GM23248 (cell line): ENCODE measurements around the gene EFCAB8. TPM values are rescaled to one million over a fixed set of nuclear protein-coding genes. Genes with fewer than 3 reads are reported as not detected.
"Not testable (repeated sequence)": the region's sequence is repeated elsewhere in the genome, so short reads cannot be mapped to it uniquely, and the experiment has no call there.

Source experiments
- DNase-seq: peaks from one replicate; pipeline ENCODE4 v3.0.0-alpha.2; 2015
- H2AFZ ChIP-seq: fragments of 200-600 bp; sonication (generic); 2 replicates; pipeline ENCODE4 v1.6.1; 2016; ENCODE audit warnings: antibody characterized with exemption
- H3F3A ChIP-seq: fragments of 200-600 bp; sonication (generic); 2 replicates; pipeline ENCODE4 v1.6.1; 2016; ENCODE audit warnings: mild to moderate bottlenecking, antibody characterized with exemption, mixed run types; ENCODE audit not compliant: insufficient read depth
- H3K27ac ChIP-seq: fragments of 200-600 bp; sonication (generic); 2 replicates; pipeline ENCODE4 v1.5.1; 2016; ENCODE audit warnings: mild to moderate bottlenecking
- H3K27me3 ChIP-seq: fragments of 200-600 bp; sonication (generic); replicated peaks from 2 replicates; pipeline ENCODE4 v1.6.1; 2016; ENCODE audit warnings: mild to moderate bottlenecking; ENCODE audit not compliant: insufficient read depth
- H3K36me3 ChIP-seq: fragments of 200-600 bp; sonication (generic); 2 replicates; pipeline ENCODE4 v1.6.1; 2016; ENCODE audit warnings: low read depth, mild to moderate bottlenecking
- H3K4me1 ChIP-seq: fragments of 200-600 bp; sonication (generic); 2 replicates; pipeline ENCODE4 v1.6.1; 2016; ENCODE audit warnings: mild to moderate bottlenecking; ENCODE audit not compliant: insufficient read depth
- H3K4me2 ChIP-seq: fragments of 200-600 bp; sonication (generic); one replicate; pipeline ENCODE4 v1.6.1; 2016; ENCODE audit warnings: mild to moderate bottlenecking; ENCODE audit not compliant: unreplicated experiment
- H3K4me3 ChIP-seq: fragments of 200-600 bp; sonication (generic); 2 replicates; pipeline ENCODE4 v1.5.1; 2016; ENCODE audit warnings: mild to moderate bottlenecking
- H3K79me2 ChIP-seq: fragments of 200-600 bp; sonication (generic); 2 replicates; pipeline ENCODE4 v1.6.1; 2016; ENCODE audit warnings: mild to moderate bottlenecking; ENCODE audit not compliant: insufficient read depth
- H3K9ac ChIP-seq: fragments of 200-600 bp; sonication (generic); 2 replicates; pipeline ENCODE4 v1.6.1; 2016; ENCODE audit warnings: mild to moderate bottlenecking
- H3K9me2 ChIP-seq: fragments of 200-600 bp; sonication (generic); 2 replicates; pipeline ENCODE4 v1.6.1; 2016; ENCODE audit warnings: mixed run types, mild to moderate bottlenecking, moderate library complexity; ENCODE audit not compliant: insufficient read depth
- H3K9me3 ChIP-seq: fragments of 200-600 bp; sonication (generic); one replicate; pipeline ENCODE4 v1.6.1; 2017; ENCODE audit warnings: low read depth
- H4K20me1 ChIP-seq: fragments of 200-600 bp; sonication (generic); 2 replicates; pipeline ENCODE4 v1.6.0; 2016; ENCODE audit not compliant: insufficient read depth
- EZH2 ChIP-seq: fragments of 200-600 bp; sonication (generic); IDR thresholded peaks from 2 replicates; pipeline ENCODE4 v1.6.1; 2018; ENCODE audit warnings: antibody characterized with exemption, mild to moderate bottlenecking; ENCODE audit not compliant: insufficient read depth, poor library complexity, severe bottlenecking
- EZH2phosphoT487 ChIP-seq: fragments of 200-600 bp; sonication (generic); IDR thresholded peaks from 2 replicates; pipeline ENCODE4 v1.6.1; 2018; ENCODE audit warnings: antibody characterized with exemption, moderate library complexity, mild to moderate bottlenecking, low read depth; ENCODE audit not compliant: insufficient read depth
- WGBS, 2 experiments: methylation state at CpG; one replicate each; pipeline ENCODE4 v1.1.6; 2015 to 2017; ENCODE audit warnings: low lambda C conversion rate in 2 of 2, low coverage in 1 of 2; ENCODE audit errors: missing lambda C conversion rate in 2 of 2; 5-methylcytosine and 5-hydroxymethylcytosine counted together
- in situ Hi-C: fragments of 300-500 bp; cut with MboI; formaldehyde crosslinking; loops from 2 replicates; pipeline ENCODE4 v1.15.0; 2020
- polyA plus RNA-seq: library from polyadenylated mRNA; unstranded; fragments of >200 nt; fragmentation: Nextera tagmentation; extraction: Ambion mirVana; gene quantifications from 2 replicates; pipeline ENCODE4 v1.2.1, GENCODE V29; 2016
- total RNA-seq: library from RNA; depleted of rRNA; stranded (reverse); fragments of >200 nt; shearing (Covaris generic); gene quantifications from 2 replicates; pipeline ENCODE4 v1.2.3, GENCODE V29; 2014

The EFCAB8 gene
- total and polyA plus RNA-seq, 2 experiments from 2014 or later, result not detected

GRCh38 chr20:32970973-32971300 is 112.2 kb downstream of the EFCAB8 start:
- Histone ChIP-seq H2AFZ (no peak overlapping the region), H3K4me1 (no peaks in the 10 kb centered on the region), H3K79me2 (no peaks in the 10 kb centered on the region), H3K9me2 (no peaks in the 10 kb centered on the region), H3K4me2 (no peak overlapping the region), H3K9ac (no peak overlapping the region), H3K9me3 (no peaks in the 10 kb centered on the region), H4K20me1 (no peaks in the 10 kb centered on the region), H3K27ac (no peak overlapping the region), H3F3A (no peaks in the 10 kb centered on the region), H3K27me3 (peaks cover 11% of the 10 kb centered on the region), H3K36me3 (no peaks in the 10 kb centered on the region), H3K4me3 (no peak overlapping the region)
- TF ChIP-seq EZH2phosphoT487 (no peak), EZH2 (no peak)
- WGBS, 2 experiments, result 59 to 79% methylated on average over 2 of the region's 2 CpGs
- no peak for DNase-seq
- in situ Hi-C loops, result no loop called here

GRCh38 chr20:32971703-32972161 is 113.0 kb downstream of the EFCAB8 start:
- in situ Hi-C loops, result no loop called here
- H3K9ac ChIP-seq, result no peak overlapping the region
- H3K9me3 ChIP-seq, result no peaks in the 10 kb centered on the region
- H3K79me2 ChIP-seq, result no peaks in the 10 kb centered on the region
- H3K27ac ChIP-seq, result no peak overlapping the region
- H3K36me3 ChIP-seq, result no peaks in the 10 kb centered on the region
- H3K9me2 ChIP-seq, result no peaks in the 10 kb centered on the region
- no peaks in the 10 kb centered on the region for H3K4me1 ChIP-seq
- no peak for DNase-seq
- H2AFZ ChIP-seq, result no peak overlapping the region
- no peak for TF ChIP-seq EZH2phosphoT487
- TF ChIP-seq EZH2, result no peak
- H3K4me2 ChIP-seq, result no peak overlapping the region
- H3K4me3 ChIP-seq, result no peak overlapping the region
- H4K20me1 ChIP-seq, result no peaks in the 10 kb centered on the region
- WGBS, 2 experiments, result 47 to 53% methylated on average over 6 of the region's 6 CpGs
- no peaks in the 10 kb centered on the region for H3F3A ChIP-seq
- H3K27me3 ChIP-seq, result peaks cover 8% of the 10 kb centered on the region

- Histone ChIP-seq H4K20me1 (no peaks in the 10 kb centered on the region), H3K9me2 (no peaks in the 10 kb centered on the region), H3K4me3 (no peak overlapping the region), H3K27ac (no peak overlapping the region), H3K4me2 (no peak overlapping the region), H3K27me3 (peaks cover 8% of the 10 kb centered on the region), H3F3A (no peaks in the 10 kb centered on the region), H3K9me3 (no peaks in the 10 kb centered on the region), H3K79me2 (no peaks in the 10 kb centered on the region), H3K4me1 (no peaks in the 10 kb centered on the region), H2AFZ (no peak overlapping the region), H3K36me3 (no peaks in the 10 kb centered on the region), H3K9ac (no peak overlapping the region)
- DNase-seq, result no peak
- TF ChIP-seq EZH2, result no peak
- no peak for TF ChIP-seq EZH2phosphoT487
- 49 to 58% methylated on average over 13 of the region's 13 CpGs for WGBS, 2 experiments
- in situ Hi-C loops, result no loop called here
Observed at GRCh38 chr20:32972181-32973076, 113.7 kb downstream of the EFCAB8 start.

- TF ChIP-seq EZH2, result no peak
- no peak for TF ChIP-seq EZH2phosphoT487
- Histone ChIP-seq H3K9me2 (no peaks in the 10 kb centered on the region), H3K4me2 (no peak overlapping the region), H3K79me2 (no peaks in the 10 kb centered on the region), H4K20me1 (no peaks in the 10 kb centered on the region), H3K9me3 (no peaks in the 10 kb centered on the region), H3K27me3 (peaks cover 8% of the 10 kb centered on the region), H3K4me3 (no peak overlapping the region), H3K9ac (no peak overlapping the region), H3K36me3 (no peaks in the 10 kb centered on the region), H3K27ac (no peak overlapping the region), H3K4me1 (no peaks in the 10 kb centered on the region), H3F3A (no peaks in the 10 kb centered on the region), H2AFZ (no peak overlapping the region)
- 48 to 49% methylated on average over 10 of the region's 10 CpGs for WGBS, 2 experiments
- in situ Hi-C loops, result no loop called here
- DNase-seq, result no peak
Observed at GRCh38 chr20:32973077-32973717, 114.5 kb downstream of the EFCAB8 start.

- WGBS, 2 experiments, result 46 to 55% methylated on average over 9 of the region's 9 CpGs
- H2AFZ ChIP-seq, H3K36me3 ChIP-seq, H4K20me1 ChIP-seq, H3K9ac ChIP-seq, H3K79me2 ChIP-seq, H3K27me3 ChIP-seq, H3K27ac ChIP-seq, H3K9me3 ChIP-seq, DNase-seq, H3K4me3 ChIP-seq, in situ Hi-C loops, H3K4me1 ChIP-seq, H3K4me2 ChIP-seq, H3F3A ChIP-seq, H3K9me2 ChIP-seq: not testable (repeated sequence)
Observed at GRCh38 chr20:32974204-32975064, 115.7 kb downstream of the EFCAB8 start.

- H3F3A ChIP-seq, H2AFZ ChIP-seq, H3K36me3 ChIP-seq, H3K4me3 ChIP-seq, in situ Hi-C loops, H3K79me2 ChIP-seq, H4K20me1 ChIP-seq, H3K4me1 ChIP-seq, H3K9me3 ChIP-seq, DNase-seq, H3K4me2 ChIP-seq, H3K27me3 ChIP-seq, H3K27ac ChIP-seq, H3K9ac ChIP-seq, H3K9me2 ChIP-seq: not testable (repeated sequence)
- WGBS, 2 experiments, result 68 to 78% methylated on average over 4 of the region's 4 CpGs
Observed at GRCh38 chr20:32975121-32975520, 116.4 kb downstream of the EFCAB8 start.
